Spleen (tissue), 7 donors: ENCODE measurements around the gene LRRK1.

ENCODE experiments used
- CTCF ChIP-seq, 11 experiments: fragments of 200-600 bp in 7 of 11; fragments of 450-650 bp in 4 of 11; sonication (generic) in 4 of 11; IDR thresholded peaks in 8 of 11; conservative IDR thresholded peaks in 3 of 11; 1 replicate in 7 of 11; 2 replicates in 4 of 11; pipeline versions ENCODE4 v1.4.0 to v1.8.0; 2016 to 2021; ENCODE audit warnings: antibody characterized with exemption in 11 of 11, inconsistent platforms in 4 of 11, mild to moderate bottlenecking in 1 of 11
- POLR2A ChIP-seq, 3 donors: fragments of 450-650 bp; IDR thresholded peaks; one replicate each; pipeline ENCODE4 v1.5.1; 2017; ENCODE audit warnings: antibody characterized with exemption in 3 of 3, mild to moderate bottlenecking in 1 of 3
- donor health status: DM: no; HTN: no; CAD: no; lungs with moderate emphysema.
- donor health status: DM: no; HTN: no; CAD: no.
- donor health status: DM: no; HTN: no; CAD: no.

GRCh38 chr15:100898661-100899462 is 20.3 kb upstream of the LRRK1 start:
- TF ChIP-seq CTCF (IDR thresholded peaks at IDR 0.05 in 8 of 11, conservative IDR thresholded peaks at IDR 0.05 in 3 of 11) (no peak), POLR2A (IDR thresholded peaks at IDR 0.05) (no peak)
